PC-9 (cell line): ENCODE results near the gene FNDC5. TPM values are rescaled to one million over a fixed set of nuclear protein-coding genes. Genes with fewer than 3 reads are reported as not detected.

Source experiments
- BruUV-seq: library from RNA; stranded (reverse); fragments of 400-500 nt; replicated peaks from 2 replicates; lab custom pipeline; 2021; lab: Mats Ljungman, UMichigan
- CTCF ChIA-PET: fragments of 300-600 bp; sonication (Branson Sonifier 250); formaldehyde crosslinking; loops from one replicate; lab custom pipeline; 2022; ENCODE audit warnings: antibody characterized with exemption; lab: Charles Lee
- POLR2A ChIA-PET: fragments of 300-600 bp; sonication (Branson Sonifier 250); formaldehyde crosslinking; loops from one replicate; lab custom pipeline; 2022; ENCODE audit warnings: antibody characterized with exemption; ENCODE audit not compliant: unreplicated experiment; lab: Charles Lee
- DNase-seq, 2 experiments: peaks; one replicate each; pipeline versions ENCODE4 v3.0.0 to v3.0.0-alpha.2; 2015 to 2022; ENCODE audit warnings: mixed read lengths in 1 of 2
- H2AFZ ChIP-seq: fragments of 200-600 bp; sonication (generic); 2 replicates; pipeline ENCODE4 v1.8.1; 2017; ENCODE audit warnings: antibody characterized with exemption
- H3F3A ChIP-seq: fragments of 200-600 bp; sonication (generic); 2 replicates; pipeline ENCODE4 v1.8.1; 2017; ENCODE audit warnings: antibody characterized with exemption, mild to moderate bottlenecking, low read depth; ENCODE audit not compliant: insufficient read depth
- H3K27ac ChIP-seq: fragments of 200-600 bp; sonication (generic); 2 replicates; pipeline ENCODE4 v1.6.1; 2016; ENCODE audit warnings: mixed run types
- H3K27me3 ChIP-seq: fragments of 200-600 bp; sonication (generic); 2 replicates; pipeline ENCODE4 v1.6.1; 2016; ENCODE audit warnings: low read depth, mixed run types; ENCODE audit not compliant: insufficient read depth
- H3K36me3 ChIP-seq: fragments of 200-600 bp; sonication (generic); 2 replicates; pipeline ENCODE4 v1.6.1; 2016; ENCODE audit warnings: low read depth, mixed run types
- H3K4me1 ChIP-seq: fragments of 200-600 bp; sonication (generic); replicated peaks from 2 replicates; pipeline ENCODE4 v1.6.1; 2016; ENCODE audit warnings: mixed run types; ENCODE audit not compliant: insufficient read depth
- H3K4me2 ChIP-seq: fragments of 200-600 bp; sonication (generic); 2 replicates; pipeline ENCODE4 v1.6.1; 2017; ENCODE audit warnings: mixed run types
- H3K4me3 ChIP-seq: fragments of 200-600 bp; sonication (generic); 2 replicates; pipeline ENCODE4 v1.6.1; 2016; ENCODE audit warnings: mixed run types
- H3K79me2 ChIP-seq: fragments of 200-600 bp; sonication (generic); 2 replicates; pipeline ENCODE4 v1.6.1; 2017; ENCODE audit warnings: low read depth, mixed run types
- H3K9me2 ChIP-seq: fragments of 200-600 bp; sonication (generic); 2 replicates; pipeline ENCODE4 v1.8.1; 2017; ENCODE audit warnings: mild to moderate bottlenecking; ENCODE audit not compliant: insufficient read depth
- H3K9me3 ChIP-seq: fragments of 200-600 bp; sonication (generic); 2 replicates; pipeline ENCODE4 v1.8.1; 2016; ENCODE audit warnings: low read depth; ENCODE audit not compliant: insufficient read depth
- H4K20me1 ChIP-seq: fragments of 200-600 bp; sonication (generic); 2 replicates; pipeline ENCODE4 v1.8.1; 2017; ENCODE audit not compliant: insufficient read depth
- EZH2 ChIP-seq: fragments of 200-600 bp; sonication (generic); IDR thresholded peaks from 2 replicates; pipeline ENCODE4 v1.8.0; 2017; ENCODE audit warnings: antibody characterized with exemption, low read depth
- intact Hi-C: fragments of 100-400 bp; cut with micrococcal nuclease; formaldehyde crosslinking; loops from one replicate; pipeline ENCODE4 v1.10.0; 2022; ENCODE audit not compliant: unreplicated experiment
- total RNA-seq: library from RNA; stranded (reverse); gene quantifications from 2 replicates; pipeline ENCODE4 v1.2.3, GENCODE V29; 2021
- TF ChIP-seq, protein P1 (sequence below): fragments of 200-600 bp; sonication (generic); conservative IDR thresholded peaks from 2 replicates; pipeline ENCODE4 v1.6.1; 2017; ENCODE audit warnings: mixed run types, antibody characterized with exemption, mild to moderate bottlenecking, moderate library complexity

Gene FNDC5
- total RNA-seq, 1 experiment from 2014 or later = not detected

GRCh38 chr1:32890516-32891240, 20.0 kb upstream of the FNDC5 start:
- H3K36me3 ChIP-seq = no peaks in the 10 kb centered on the region
- H3K27ac ChIP-seq = no peak overlapping the region
- H3K4me2 ChIP-seq = no peak overlapping the region
- H2AFZ ChIP-seq = no peak overlapping the region
- H3K9me3 ChIP-seq = no peaks in the 10 kb centered on the region
- no peak overlapping the region for H3K4me3 ChIP-seq
- H3K79me2 ChIP-seq = no peaks in the 10 kb centered on the region
- ChIA-PET POLR2A (interaction anchor here (0.6 kb wide), 1 partner anchor 178 kb away, joined by 3 read pairs; no protein-coding TSS in a partner anchor), CTCF (interaction anchor here (0.5 kb wide), 2 partner anchors 17 to 23 kb away, joined by 3 to 12 read pairs; no protein-coding TSS in a partner anchor)
- no peak for DNase-seq
- no TSS peak for BruUV-seq
- H3K9me2 ChIP-seq = no peaks in the 10 kb centered on the region
- H4K20me1 ChIP-seq = no peaks in the 10 kb centered on the region
- H3K4me1 ChIP-seq = no peaks in the 10 kb centered on the region
- H3F3A ChIP-seq = no peaks in the 10 kb centered on the region
- intact Hi-C loops = no loop called here
- TF ChIP-seq EZH2 = no peak
- TF ChIP-seq, protein P1, sequence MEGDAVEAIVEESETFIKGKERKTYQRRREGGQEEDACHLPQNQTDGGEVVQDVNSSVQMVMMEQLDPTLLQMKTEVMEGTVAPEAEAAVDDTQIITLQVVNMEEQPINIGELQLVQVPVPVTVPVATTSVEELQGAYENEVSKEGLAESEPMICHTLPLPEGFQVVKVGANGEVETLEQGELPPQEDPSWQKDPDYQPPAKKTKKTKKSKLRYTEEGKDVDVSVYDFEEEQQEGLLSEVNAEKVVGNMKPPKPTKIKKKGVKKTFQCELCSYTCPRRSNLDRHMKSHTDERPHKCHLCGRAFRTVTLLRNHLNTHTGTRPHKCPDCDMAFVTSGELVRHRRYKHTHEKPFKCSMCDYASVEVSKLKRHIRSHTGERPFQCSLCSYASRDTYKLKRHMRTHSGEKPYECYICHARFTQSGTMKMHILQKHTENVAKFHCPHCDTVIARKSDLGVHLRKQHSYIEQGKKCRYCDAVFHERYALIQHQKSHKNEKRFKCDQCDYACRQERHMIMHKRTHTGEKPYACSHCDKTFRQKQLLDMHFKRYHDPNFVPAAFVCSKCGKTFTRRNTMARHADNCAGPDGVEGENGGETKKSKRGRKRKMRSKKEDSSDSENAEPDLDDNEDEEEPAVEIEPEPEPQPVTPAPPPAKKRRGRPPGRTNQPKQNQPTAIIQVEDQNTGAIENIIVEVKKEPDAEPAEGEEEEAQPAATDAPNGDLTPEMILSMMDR = no peak
- peaks cover 8% of the 10 kb centered on the region; the same call in 1 of the 2 replicates for H3K27me3 ChIP-seq

- TF ChIP-seq EZH2 = no peak
- TF ChIP-seq, protein P1 = no peak
- POLR2A ChIA-PET = interaction anchor here (0.6 kb wide), 1 partner anchor 178 kb away, joined by 3 read pairs; no protein-coding TSS in a partner anchor
- H3K79me2 ChIP-seq = no peaks in the 10 kb centered on the region
- DNase-seq = no peak
- no peaks in the 10 kb centered on the region for H3K36me3 ChIP-seq
- no peaks in the 10 kb centered on the region for H3K9me2 ChIP-seq
- H3K4me3 ChIP-seq = no peak overlapping the region
- intact Hi-C loops = no loop called here
- no peak overlapping the region for H3K27ac ChIP-seq
- H2AFZ ChIP-seq = no peak overlapping the region
- no peaks in the 10 kb centered on the region for H4K20me1 ChIP-seq
- H3K4me1 ChIP-seq = no peaks in the 10 kb centered on the region
- peaks cover 8% of the 10 kb centered on the region; the same call in 1 of the 2 replicates for H3K27me3 ChIP-seq
- H3K4me2 ChIP-seq = no peak overlapping the region
- CTCF ChIA-PET = interaction anchor here (0.5 kb wide), 1 partner anchor 24 kb away, joined by 12 read pairs; no protein-coding TSS in a partner anchor
- no peaks in the 10 kb centered on the region for H3K9me3 ChIP-seq
- BruUV-seq = no TSS peak
- no peaks in the 10 kb centered on the region for H3F3A ChIP-seq
These were observed 19.1 kb upstream of the FNDC5 start for GRCh38 chr1:32889731-32890278.

DNA sequence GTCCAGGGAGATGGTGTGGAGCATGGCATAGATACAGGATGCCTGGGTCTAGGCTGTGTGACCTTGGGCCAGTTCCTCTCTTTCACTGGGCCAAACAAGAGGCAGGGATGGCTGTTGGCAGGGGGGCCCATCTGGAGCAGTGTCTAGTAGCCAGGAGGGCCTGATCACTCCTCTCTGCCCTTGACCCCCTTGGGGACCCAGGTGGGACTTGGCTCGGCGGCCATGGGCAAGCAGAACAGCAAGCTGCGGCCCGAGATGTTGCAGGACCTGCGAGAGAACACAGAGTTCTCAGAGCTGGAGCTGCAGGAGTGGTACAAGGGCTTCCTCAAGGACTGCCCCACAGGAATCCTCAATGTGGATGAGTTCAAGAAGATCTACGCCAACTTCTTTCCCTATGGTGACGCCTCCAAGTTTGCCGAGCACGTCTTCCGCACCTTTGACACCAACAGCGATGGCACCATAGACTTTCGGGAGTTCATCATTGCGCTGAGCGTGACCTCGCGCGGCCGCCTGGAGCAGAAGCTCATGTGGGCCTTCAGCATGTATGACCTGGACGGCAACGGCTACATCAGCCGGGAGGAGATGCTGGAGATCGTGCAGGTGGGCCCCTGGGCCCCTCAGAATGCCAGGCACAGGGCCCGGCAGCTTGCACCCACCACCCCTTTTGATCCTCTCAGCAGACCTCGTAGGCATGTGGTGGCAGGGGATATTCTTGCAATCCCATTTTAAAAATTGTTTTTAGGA, 18.1 kb upstream of the FNDC5 start:
- Histone ChIP-seq H3K4me3 (no peak overlapping the region), H3K36me3 (no peaks in the 10 kb centered on the region), H3K9me2 (no peaks in the 10 kb centered on the region), H2AFZ (no peak overlapping the region), H3K4me1 (no peaks in the 10 kb centered on the region), H3K9me3 (no peaks in the 10 kb centered on the region), H4K20me1 (no peaks in the 10 kb centered on the region), H3K27ac (no peak overlapping the region), H3K4me2 (no peak overlapping the region), H3K27me3 (peaks cover 8% of the 10 kb centered on the region; the same call in 1 of the 2 replicates), H3K79me2 (no peaks in the 10 kb centered on the region), H3F3A (no peaks in the 10 kb centered on the region)
- TF ChIP-seq EZH2 = no peak
- TF ChIP-seq, protein P1 = no peak
- intact Hi-C loops = no loop called here
- CTCF ChIA-PET = no interaction called here
- no peak for DNase-seq
- POLR2A ChIA-PET = no interaction called here
- BruUV-seq = no TSS peak
